ENCODE results near the gene USP20.

USP20 gene

DNA sequence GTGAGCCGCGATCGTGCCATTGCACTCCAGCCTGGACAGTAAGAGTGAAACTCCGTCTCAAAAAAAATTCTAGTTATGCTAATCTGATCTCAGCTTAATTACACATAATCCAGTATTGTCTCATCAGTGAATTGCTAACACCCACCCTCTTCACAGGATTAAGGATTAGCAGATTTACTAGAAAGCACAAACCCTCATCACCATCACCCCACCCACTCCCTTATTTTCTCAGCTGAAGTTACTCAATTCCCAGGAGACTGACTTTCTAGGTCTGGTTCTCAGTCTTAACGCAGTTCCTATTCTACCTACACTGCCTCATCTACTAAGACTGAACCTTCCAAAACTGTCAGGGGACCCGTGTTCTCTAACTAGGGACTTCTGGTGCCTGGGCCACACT, 23.3 kb upstream of the USP20 start:
- Histone ChIP-seq H3K4me1 (ENCODE audit: insufficient read depth, low read length, severe bottlenecking) (no peaks in the 10 kb centered on the region), H3K27ac (ENCODE audit: low read depth, low read length, poor library complexity, severe bottlenecking) (no peak overlapping the region), H3K9me3 (ENCODE audit: low read length) (no peaks in the 10 kb centered on the region), H3K27me3 (ENCODE audit: insufficient read depth, low read length) (no peaks in the 10 kb centered on the region), H3K36me3 (ENCODE audit: insufficient read depth, low read length) (peaks cover 84% of the 10 kb centered on the region), H3K79me2 (ENCODE audit: insufficient read depth, low read length) (no peaks in the 10 kb centered on the region), H2AFZ (ENCODE audit: low read length) (no peak overlapping the region), H4K20me1 (ENCODE audit: insufficient read depth, low read length) (no peaks in the 10 kb centered on the region), H3K4me2 (ENCODE audit: low read length) (no peak overlapping the region), H3K4me3 (ENCODE audit: low read depth, low read length, poor library complexity, severe bottlenecking) (no peak overlapping the region), H3K9me2 (ENCODE audit: low read depth, low read length) (no peaks in the 10 kb centered on the region), H3K9ac (ENCODE audit: low read length) (no peak overlapping the region), H3F3A (ENCODE audit: insufficient read depth, low read length) (no peaks in the 10 kb centered on the region)
- no peak for TF ChIP-seq EZH2 (IDR thresholded peaks at IDR 0.05; ENCODE audit: borderline replicate concordance, low read length)
- TF ChIP-seq, protein P1, sequence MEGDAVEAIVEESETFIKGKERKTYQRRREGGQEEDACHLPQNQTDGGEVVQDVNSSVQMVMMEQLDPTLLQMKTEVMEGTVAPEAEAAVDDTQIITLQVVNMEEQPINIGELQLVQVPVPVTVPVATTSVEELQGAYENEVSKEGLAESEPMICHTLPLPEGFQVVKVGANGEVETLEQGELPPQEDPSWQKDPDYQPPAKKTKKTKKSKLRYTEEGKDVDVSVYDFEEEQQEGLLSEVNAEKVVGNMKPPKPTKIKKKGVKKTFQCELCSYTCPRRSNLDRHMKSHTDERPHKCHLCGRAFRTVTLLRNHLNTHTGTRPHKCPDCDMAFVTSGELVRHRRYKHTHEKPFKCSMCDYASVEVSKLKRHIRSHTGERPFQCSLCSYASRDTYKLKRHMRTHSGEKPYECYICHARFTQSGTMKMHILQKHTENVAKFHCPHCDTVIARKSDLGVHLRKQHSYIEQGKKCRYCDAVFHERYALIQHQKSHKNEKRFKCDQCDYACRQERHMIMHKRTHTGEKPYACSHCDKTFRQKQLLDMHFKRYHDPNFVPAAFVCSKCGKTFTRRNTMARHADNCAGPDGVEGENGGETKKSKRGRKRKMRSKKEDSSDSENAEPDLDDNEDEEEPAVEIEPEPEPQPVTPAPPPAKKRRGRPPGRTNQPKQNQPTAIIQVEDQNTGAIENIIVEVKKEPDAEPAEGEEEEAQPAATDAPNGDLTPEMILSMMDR (IDR thresholded peaks at IDR 0.05; ENCODE audit: low read length) = no peak

- H3K4me3 ChIP-seq (ENCODE audit: low read depth, low read length, poor library complexity, severe bottlenecking) = no peak overlapping the region
- no peak overlapping the region for H2AFZ ChIP-seq (ENCODE audit: low read length)
- H3K4me1 ChIP-seq (ENCODE audit: insufficient read depth, low read length, severe bottlenecking) = no peaks in the 10 kb centered on the region
- H4K20me1 ChIP-seq (ENCODE audit: insufficient read depth, low read length) = no peaks in the 10 kb centered on the region
- no peak overlapping the region for H3K4me2 ChIP-seq (ENCODE audit: low read length)
- no peaks in the 10 kb centered on the region for H3K27me3 ChIP-seq (ENCODE audit: insufficient read depth, low read length)
- TF ChIP-seq, protein P1 (IDR thresholded peaks at IDR 0.05; ENCODE audit: low read length) = no peak
- H3K36me3 ChIP-seq (ENCODE audit: insufficient read depth, low read length) = peaks cover 83% of the 10 kb centered on the region
- no peaks in the 10 kb centered on the region for H3K9me2 ChIP-seq (ENCODE audit: low read depth, low read length)
- no peaks in the 10 kb centered on the region for H3F3A ChIP-seq (ENCODE audit: insufficient read depth, low read length)
- H3K79me2 ChIP-seq (ENCODE audit: insufficient read depth, low read length) = no peaks in the 10 kb centered on the region
- H3K9me3 ChIP-seq (ENCODE audit: low read length) = no peaks in the 10 kb centered on the region
- no peak overlapping the region for H3K27ac ChIP-seq (ENCODE audit: low read depth, low read length, poor library complexity, severe bottlenecking)
- H3K9ac ChIP-seq (ENCODE audit: low read length) = no peak overlapping the region
Measured at GRCh38 chr9:129812385-129812784, 22.9 kb upstream of the USP20 start.

DNA sequence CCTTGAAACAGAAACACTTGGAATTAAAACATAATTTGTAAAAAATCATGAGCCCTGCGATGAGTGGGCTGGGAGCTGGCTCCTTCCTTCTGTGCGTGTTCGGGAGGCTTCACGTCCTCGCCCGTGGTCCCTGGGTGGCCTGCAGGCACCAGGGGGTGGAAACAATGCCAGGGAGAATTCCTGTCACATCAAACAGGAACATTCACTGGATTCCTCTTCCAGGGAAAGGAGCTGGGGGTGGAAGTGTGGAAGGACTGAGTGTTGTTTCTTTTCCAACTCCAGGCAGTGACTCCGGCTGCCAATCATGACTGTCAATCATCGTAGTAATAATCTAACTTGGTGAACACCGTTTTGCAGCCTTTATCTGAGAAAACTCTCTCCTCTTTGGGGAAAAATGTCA, 21.6 kb upstream of the USP20 start:
- Histone ChIP-seq H3F3A (ENCODE audit: insufficient read depth, low read length) (no peaks in the 10 kb centered on the region), H3K9ac (ENCODE audit: low read length) (no peak overlapping the region), H3K27ac (ENCODE audit: low read depth, low read length, poor library complexity, severe bottlenecking) (no peak overlapping the region), H3K9me2 (ENCODE audit: low read depth, low read length) (no peaks in the 10 kb centered on the region), H4K20me1 (ENCODE audit: insufficient read depth, low read length) (no peaks in the 10 kb centered on the region), H3K4me1 (ENCODE audit: insufficient read depth, low read length, severe bottlenecking) (no peaks in the 10 kb centered on the region), H3K36me3 (ENCODE audit: insufficient read depth, low read length) (peaks cover 88% of the 10 kb centered on the region), H3K9me3 (ENCODE audit: low read length) (no peaks in the 10 kb centered on the region), H3K27me3 (ENCODE audit: insufficient read depth, low read length) (no peaks in the 10 kb centered on the region), H3K79me2 (ENCODE audit: insufficient read depth, low read length) (no peaks in the 10 kb centered on the region), H3K4me3 (ENCODE audit: low read depth, low read length, poor library complexity, severe bottlenecking) (no peak overlapping the region), H2AFZ (ENCODE audit: low read length) (no peak overlapping the region), H3K4me2 (ENCODE audit: low read length) (no peak overlapping the region)
- TF ChIP-seq, protein P1 (IDR thresholded peaks at IDR 0.05; ENCODE audit: low read length) = no peak
- no peak for TF ChIP-seq EZH2 (IDR thresholded peaks at IDR 0.05; ENCODE audit: borderline replicate concordance, low read length)

All from OCI-LY1 (cell line).